GM19043 (cell line): ENCODE measurements around the gene HYAL3.
A peak's percentile ranks its signal among the peaks of the same experiment; 100 is the strongest.
"Not testable (repeated sequence)": the region's sequence is repeated elsewhere in the genome, so short reads cannot be mapped to it uniquely, and the experiment has no call there.

Experiments
- ATAC-seq: cut with Tn5 transposase; IDR thresholded peaks from one replicate; pipeline ENCODE4 v1.9.1; 2021; ENCODE audit warnings: low read depth; ENCODE audit not compliant: unreplicated experiment

The HYAL3 gene

GRCh38 chr3:50293079-50293801 lies 6.0 kb downstream of the HYAL3 start:
- ATAC-seq: no peak

GRCh38 chr3:50292159-50293078 lies 6.8 kb downstream of the HYAL3 start, which contains the start of gene IFRD2:
Gene IFRD2, minus strand, starts transcription at chr3:50292429. Its CDS starts 155 bp downstream, at chr3:50292274.
- peak; percentile 99 for ATAC-seq

GRCh38 chr3:50290161-50290641 lies 9.0 kb downstream of the HYAL3 start:
- no peak for ATAC-seq

- ATAC-seq: no peak
These were observed 10.1 kb downstream of the HYAL3 start for GRCh38 chr3:50289130-50289529.

GRCh38 chr3:50288387-50289007 lies 10.7 kb downstream of the HYAL3 start:
- ATAC-seq: no peak

GRCh38 chr3:50287262-50287661 lies 11.9 kb downstream of the HYAL3 start:
- ATAC-seq: no peak

GRCh38 chr3:50286322-50287227 lies 12.6 kb downstream of the HYAL3 start:
- no peak for ATAC-seq

- not testable (repeated sequence) for ATAC-seq
These were observed 15.1 kb downstream of the HYAL3 start for GRCh38 chr3:50284121-50284520.

- ATAC-seq: no peak
These were observed 19.8 kb downstream of the HYAL3 start for GRCh38 chr3:50279255-50280016.

- ATAC-seq: no peak
These were observed 20.4 kb downstream of the HYAL3 start, which contains the start of gene LSMEM2 for GRCh38 chr3:50278880-50279224. Gene LSMEM2, plus strand, starts transcription at chr3:50279087. Its CDS starts 27 bp downstream, at chr3:50279114.

- ATAC-seq: no peak
These were observed 20.9 kb downstream of the HYAL3 start for GRCh38 chr3:50278123-50278879.

- no peak for ATAC-seq
These were observed 22.5 kb downstream of the HYAL3 start for GRCh38 chr3:50276762-50277101.

- ATAC-seq: no peak
These were observed 23.0 kb downstream of the HYAL3 start for GRCh38 chr3:50275996-50276761.

GRCh38 chr3:50275141-50275995 lies 23.8 kb downstream of the HYAL3 start:
- ATAC-seq: no peak

- no peak for ATAC-seq
These were observed 24.7 kb downstream of the HYAL3 start for GRCh38 chr3:50274371-50275104.

GRCh38 chr3:50273689-50274065 lies 25.5 kb downstream of the HYAL3 start:
- ATAC-seq: no peak
